ENCODE data around the gene GRPEL1.

DNA sequence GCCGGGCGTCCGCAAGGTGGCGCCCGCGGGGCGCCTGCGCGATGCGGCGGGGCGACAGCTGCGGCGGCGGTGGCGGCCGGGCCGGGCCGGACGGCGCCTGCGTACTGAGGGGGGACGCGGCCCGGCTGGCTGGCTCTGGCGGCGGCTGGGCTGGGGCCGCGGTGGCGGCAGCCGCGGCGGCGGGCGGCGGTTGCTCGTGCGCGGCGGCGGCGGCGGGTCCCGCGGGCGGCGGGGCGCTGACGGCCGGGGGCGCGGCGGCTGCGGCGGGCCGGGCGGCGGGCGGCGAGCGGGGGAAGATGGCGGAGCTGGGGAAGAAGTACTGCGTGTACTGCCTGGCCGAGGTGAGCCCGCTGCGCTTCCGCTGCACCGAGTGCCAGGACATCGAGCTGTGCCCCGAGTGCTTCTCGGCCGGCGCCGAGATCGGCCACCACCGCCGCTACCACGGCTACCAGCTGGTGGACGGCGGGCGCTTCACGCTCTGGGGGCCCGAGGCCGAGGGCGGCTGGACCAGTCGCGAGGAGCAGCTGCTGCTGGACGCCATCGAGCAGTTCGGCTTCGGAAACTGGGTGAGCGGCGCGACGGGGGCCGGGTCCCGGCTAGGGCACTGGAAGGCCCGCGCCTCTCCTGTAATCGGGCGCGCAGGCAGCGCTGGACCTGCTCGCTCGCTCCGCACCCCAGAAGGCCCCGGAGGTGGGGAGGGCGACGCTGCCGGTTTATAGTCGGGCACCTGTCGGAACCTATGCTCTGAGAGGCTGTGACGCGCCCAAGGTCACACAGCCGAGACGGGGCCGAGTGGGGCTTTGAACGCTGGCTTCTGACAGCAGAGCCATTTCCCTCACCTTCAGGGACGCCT is 24.4 kb downstream of the GRPEL1 start, which contains the start of gene TADA2B:
- TF ChIP-seq, protein P1, sequence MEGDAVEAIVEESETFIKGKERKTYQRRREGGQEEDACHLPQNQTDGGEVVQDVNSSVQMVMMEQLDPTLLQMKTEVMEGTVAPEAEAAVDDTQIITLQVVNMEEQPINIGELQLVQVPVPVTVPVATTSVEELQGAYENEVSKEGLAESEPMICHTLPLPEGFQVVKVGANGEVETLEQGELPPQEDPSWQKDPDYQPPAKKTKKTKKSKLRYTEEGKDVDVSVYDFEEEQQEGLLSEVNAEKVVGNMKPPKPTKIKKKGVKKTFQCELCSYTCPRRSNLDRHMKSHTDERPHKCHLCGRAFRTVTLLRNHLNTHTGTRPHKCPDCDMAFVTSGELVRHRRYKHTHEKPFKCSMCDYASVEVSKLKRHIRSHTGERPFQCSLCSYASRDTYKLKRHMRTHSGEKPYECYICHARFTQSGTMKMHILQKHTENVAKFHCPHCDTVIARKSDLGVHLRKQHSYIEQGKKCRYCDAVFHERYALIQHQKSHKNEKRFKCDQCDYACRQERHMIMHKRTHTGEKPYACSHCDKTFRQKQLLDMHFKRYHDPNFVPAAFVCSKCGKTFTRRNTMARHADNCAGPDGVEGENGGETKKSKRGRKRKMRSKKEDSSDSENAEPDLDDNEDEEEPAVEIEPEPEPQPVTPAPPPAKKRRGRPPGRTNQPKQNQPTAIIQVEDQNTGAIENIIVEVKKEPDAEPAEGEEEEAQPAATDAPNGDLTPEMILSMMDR (conservative IDR thresholded peaks at IDR 0.05; ENCODE audit: low read depth in 2 of 2) = peak in 1 of 2 experiments; percentile 44; a peak in 2 of 4 replicates
- TF ChIP-seq REST (IDR thresholded peaks at IDR 0.05; ENCODE audit: unreplicated experiment) (no peak), POLR2AphosphoS5 (IDR thresholded peaks at IDR 0.05; ENCODE audit: low read depth) (no peak), CREB1 (CRISPR knock-in tag; IDR thresholded peaks at IDR 0.05; ENCODE audit: low read depth) (no peak), EZH2 (IDR thresholded peaks at IDR 0.05; ENCODE audit: low read depth, unreplicated experiment) (no peak), EZH2phosphoT487 (IDR thresholded peaks at IDR 0.05; ENCODE audit: unreplicated experiment) (no peak), ZNF114 (CRISPR knock-in tag; IDR thresholded peaks at IDR 0.05) (no peak), ETS1 (IDR thresholded peaks at IDR 0.05) (no peak), JUNB (IDR thresholded peaks at IDR 0.05; ENCODE audit: unreplicated experiment) (no peak)
